AG10803 (cell line): ENCODE data around the gene SNTG2.

Experiments used
- DNase-seq: peaks from one replicate; pipeline ENCODE4 v3.0.0; 2010; ENCODE audit warnings: low read depth
- H3K4me3 ChIP-seq: 2 replicates; pipeline ENCODE4 v1.5.1; 2011; ENCODE audit warnings: mild to moderate bottlenecking, low read length, control low read depth
- CTCF ChIP-seq: conservative IDR thresholded peaks from 2 replicates; pipeline ENCODE4 v1.5.1; 2011; ENCODE audit warnings: mild to moderate bottlenecking, low read length, control low read depth, inconsistent platforms

SNTG2 gene

GRCh38 chr2:1016500-1016899, 65.9 kb downstream of the SNTG2 start:
- H3K4me3 ChIP-seq: no peak overlapping the region
- no peak for TF ChIP-seq CTCF
- DNase-seq: no peak

- DNase-seq: no peak
- TF ChIP-seq CTCF: no peak
- no peak overlapping the region for H3K4me3 ChIP-seq
Observed at GRCh38 chr2:1017827-1018226, 67.2 kb downstream of the SNTG2 start.

- TF ChIP-seq CTCF: no peak
- no peak for DNase-seq
- H3K4me3 ChIP-seq: no peak overlapping the region
Observed at GRCh38 chr2:1020206-1020605, 69.6 kb downstream of the SNTG2 start.

- no peak for DNase-seq
- TF ChIP-seq CTCF: no peak
- no peak overlapping the region for H3K4me3 ChIP-seq
Observed at GRCh38 chr2:1022178-1022577, 71.5 kb downstream of the SNTG2 start.

- H3K4me3 ChIP-seq: no peak overlapping the region
- TF ChIP-seq CTCF: no peak
- DNase-seq: peak; percentile 61
Observed at GRCh38 chr2:1024981-1025380, 74.3 kb downstream of the SNTG2 start.

- no peak for DNase-seq
- no peak for TF ChIP-seq CTCF
- no peak overlapping the region for H3K4me3 ChIP-seq
Observed at GRCh38 chr2:1026141-1026540, 75.5 kb downstream of the SNTG2 start.

GRCh38 chr2:1028831-1029230, 78.2 kb downstream of the SNTG2 start:
- TF ChIP-seq CTCF: no peak
- no peak overlapping the region for H3K4me3 ChIP-seq

More at GRCh38 chr2:1028831-1029230, 78.2 kb downstream of the SNTG2 start:
- no peak for DNase-seq
